Measurements from ENCODE around the gene PTGR3. TPM values are rescaled to one million over a fixed set of nuclear protein-coding genes. Genes with fewer than 3 reads are reported as not detected.
A peak's percentile ranks its signal among the peaks of the same experiment; 100 is the strongest.

PTGR3 gene
- polyA plus RNA-seq, 1 donor: 46.9 TPM

DNA sequence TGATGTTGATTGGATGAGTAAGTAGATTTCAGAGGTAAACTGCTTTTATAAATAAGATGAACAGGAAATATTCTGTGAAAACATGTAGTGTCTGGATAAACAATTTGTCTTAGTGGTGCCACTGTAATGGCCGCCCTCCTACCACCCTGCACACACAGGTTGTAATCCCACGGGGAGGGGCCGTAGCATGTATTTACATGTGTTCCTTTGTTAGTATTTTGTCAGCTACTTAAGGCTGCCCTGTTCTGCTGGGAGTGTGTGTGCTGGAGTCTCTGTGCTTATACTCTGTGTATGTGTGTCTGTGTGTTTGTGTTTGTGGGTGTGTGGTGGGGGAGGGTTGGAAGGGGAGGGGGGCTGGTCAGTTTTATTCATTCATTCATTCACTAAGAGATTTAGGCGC is 6.7 kb upstream of the PTGR3 start:
- Histone ChIP-seq H3K27me3 (ENCODE audit: control insufficient read depth, insufficient read depth, low read length) (no peaks in the 10 kb centered on the region), H3K36me3 (ENCODE audit: control insufficient read depth, insufficient read depth, low read length) (no peaks in the 10 kb centered on the region), H3K9me3 (ENCODE audit: control insufficient read depth, low read depth, low read length) (no peaks in the 10 kb centered on the region), H3K27ac (ENCODE audit: low read length) (peak overlapping the region; percentile 90), H3K4me1 (ENCODE audit: control insufficient read depth, insufficient read depth, low read length) (peaks cover 64% of the 10 kb centered on the region), H3K4me3 (ENCODE audit: low read length) (no peak overlapping the region)
- peak in 1 of 2 donors; percentile 30 for DNase-seq
- WGBS (ENCODE audit: insufficient coverage, low lambda C conversion rate): 100% methylated on average over 2 of the region's 4 CpGs

DNA sequence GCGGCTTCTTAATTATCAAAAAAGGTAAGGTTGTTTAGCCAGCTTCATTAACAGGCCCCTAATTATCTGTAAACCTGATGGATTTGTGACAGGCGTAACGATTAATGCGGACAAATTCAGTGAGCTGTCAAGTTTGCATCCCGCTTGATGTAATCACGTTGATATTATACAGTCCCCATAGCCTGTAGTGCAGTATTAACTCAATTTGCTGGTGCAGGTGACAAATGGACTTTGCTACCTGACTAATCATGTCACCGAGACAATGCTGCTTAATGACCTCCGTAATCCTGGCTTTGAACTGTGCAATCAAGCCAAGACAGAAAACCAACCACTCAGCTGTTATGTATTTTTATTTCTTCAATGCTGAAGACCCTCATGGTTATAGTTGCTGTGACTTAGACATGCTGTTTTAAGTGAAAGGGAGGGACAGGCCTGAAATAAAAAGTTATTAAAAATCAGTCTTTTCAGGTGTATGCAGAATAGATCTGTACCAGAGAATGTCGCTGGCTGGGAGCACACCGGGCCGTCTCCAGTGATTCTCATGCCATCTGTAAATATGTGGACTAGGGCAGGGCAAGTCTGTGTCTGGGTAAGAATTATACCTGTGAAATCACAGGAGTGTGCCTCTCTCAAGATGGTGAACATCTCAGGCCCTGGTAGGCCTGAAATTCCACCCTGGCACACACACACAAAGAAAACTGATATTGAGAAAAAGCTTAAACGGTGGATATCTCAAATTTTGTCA is 6.0 kb upstream of the PTGR3 start:
- Histone ChIP-seq H3K4me3 (ENCODE audit: low read length) (peak overlapping the region; percentile 13), H3K4me1 (ENCODE audit: control insufficient read depth, insufficient read depth, low read length) (peaks cover 57% of the 10 kb centered on the region), H3K36me3 (ENCODE audit: control insufficient read depth, insufficient read depth, low read length) (no peaks in the 10 kb centered on the region), H3K27ac (ENCODE audit: low read length) (peak overlapping the region; percentile 90), H3K9me3 (ENCODE audit: control insufficient read depth, low read depth, low read length) (no peaks in the 10 kb centered on the region), H3K27me3 (ENCODE audit: control insufficient read depth, insufficient read depth, low read length) (no peaks in the 10 kb centered on the region)
- WGBS (ENCODE audit: insufficient coverage, low lambda C conversion rate): no CpG with 5 or more reads among the region's 12 CpGs
- DNase-seq: peak; percentile 91 to 96

- peak overlapping the region; percentile 13 for H3K4me3 ChIP-seq (ENCODE audit: low read length)
- no peaks in the 10 kb centered on the region for H3K27me3 ChIP-seq (ENCODE audit: control insufficient read depth, insufficient read depth, low read length)
- H3K36me3 ChIP-seq (ENCODE audit: control insufficient read depth, insufficient read depth, low read length): no peaks in the 10 kb centered on the region
- peaks cover 53% of the 10 kb centered on the region for H3K4me1 ChIP-seq (ENCODE audit: control insufficient read depth, insufficient read depth, low read length)
- no peaks in the 10 kb centered on the region for H3K9me3 ChIP-seq (ENCODE audit: control insufficient read depth, low read depth, low read length)
- WGBS (ENCODE audit: insufficient coverage, low lambda C conversion rate): 86% methylated on average over 1 of the region's 5 CpGs
- peak overlapping the region; percentile 90 for H3K27ac ChIP-seq (ENCODE audit: low read length)
- no peak for DNase-seq
Measured at GRCh38 chr18:75214332-75214690, 5.4 kb upstream of the PTGR3 start.

- Histone ChIP-seq H3K27ac (ENCODE audit: low read length) (peak overlapping the region; percentile 90), H3K27me3 (ENCODE audit: control insufficient read depth, insufficient read depth, low read length) (no peaks in the 10 kb centered on the region), H3K4me3 (ENCODE audit: low read length) (peak overlapping the region; percentile 13), H3K9me3 (ENCODE audit: control insufficient read depth, low read depth, low read length) (no peaks in the 10 kb centered on the region), H3K4me1 (ENCODE audit: control insufficient read depth, insufficient read depth, low read length) (peaks cover 51% of the 10 kb centered on the region), H3K36me3 (ENCODE audit: control insufficient read depth, insufficient read depth, low read length) (no peaks in the 10 kb centered on the region)
- 67% methylated on average over 1 of the region's 5 CpGs for WGBS (ENCODE audit: insufficient coverage, low lambda C conversion rate)
- peak in 1 of 2 donors; percentile 38 for DNase-seq
Measured at GRCh38 chr18:75213611-75214331, 4.8 kb upstream of the PTGR3 start.

DNA sequence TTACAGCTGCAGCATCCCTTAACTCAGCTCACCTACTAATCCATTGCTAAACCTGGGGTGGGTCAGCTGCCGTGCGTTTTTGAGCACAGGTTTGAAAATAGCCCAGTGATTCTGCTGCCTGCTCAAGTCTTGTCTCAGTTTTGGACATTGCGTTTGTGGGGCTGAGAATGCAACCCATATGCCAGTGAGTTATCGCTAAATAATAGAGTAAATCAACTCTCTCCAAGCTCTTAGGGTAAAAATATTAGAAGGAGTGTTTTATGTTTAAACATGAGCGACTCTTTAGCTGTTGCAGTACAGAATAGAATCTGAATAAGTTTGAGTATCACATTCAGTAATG is 3.8 kb upstream of the PTGR3 start:
- Histone ChIP-seq H3K27me3 (ENCODE audit: control insufficient read depth, insufficient read depth, low read length) (no peaks in the 10 kb centered on the region), H3K9me3 (ENCODE audit: control insufficient read depth, low read depth, low read length) (no peaks in the 10 kb centered on the region), H3K4me1 (ENCODE audit: control insufficient read depth, insufficient read depth, low read length) (peaks cover 42% of the 10 kb centered on the region), H3K4me3 (ENCODE audit: low read length) (peak overlapping the region; percentile 83), H3K27ac (ENCODE audit: low read length) (peak overlapping the region; percentile 91), H3K36me3 (ENCODE audit: control insufficient read depth, insufficient read depth, low read length) (no peaks in the 10 kb centered on the region)
- no peak for DNase-seq
- WGBS (ENCODE audit: insufficient coverage, low lambda C conversion rate): no CpG with 5 or more reads among the region's 5 CpGs

DNA sequence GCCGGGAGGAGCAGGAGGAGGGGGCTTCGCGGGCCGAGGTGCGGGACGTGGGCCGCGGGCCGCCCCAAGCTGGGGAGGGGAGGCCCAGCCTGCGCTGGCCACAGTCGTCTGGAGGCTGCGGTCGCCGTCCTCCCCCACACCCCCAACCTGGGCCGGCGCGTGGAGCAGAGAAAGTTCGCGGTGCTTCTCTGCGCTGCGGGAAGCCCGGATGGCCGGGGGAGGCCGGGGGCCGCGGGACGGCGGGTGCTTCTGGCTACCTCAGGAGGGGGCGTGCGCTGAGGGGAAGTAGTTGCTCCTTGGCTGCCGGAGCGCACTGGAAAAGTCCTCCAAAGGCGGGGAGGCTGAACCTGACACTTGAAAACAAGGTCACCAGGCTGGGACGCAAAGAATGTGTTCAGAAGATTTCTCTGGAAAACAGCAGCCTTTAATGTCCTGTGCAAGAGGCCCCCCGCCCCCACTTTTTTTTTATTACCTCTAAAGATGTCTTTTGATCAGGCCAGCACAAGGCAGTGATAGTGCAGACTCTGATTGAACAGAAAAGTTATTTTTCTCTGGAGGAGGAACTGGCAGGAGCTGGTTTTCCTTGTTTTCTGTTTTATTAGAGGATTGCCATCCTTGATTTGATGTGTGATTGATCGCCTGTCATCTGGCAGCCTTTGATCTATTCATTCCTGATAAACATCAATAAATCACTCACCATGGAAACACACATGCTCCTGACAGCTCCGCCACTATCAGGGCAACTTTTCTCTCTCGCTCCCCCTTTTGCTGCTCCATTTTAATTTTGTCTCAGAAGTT is 3.2 kb upstream of the PTGR3 start:
- DNase-seq: peak in 1 of 2 donors; percentile 66
- H3K27me3 ChIP-seq (ENCODE audit: control insufficient read depth, insufficient read depth, low read length): no peaks in the 10 kb centered on the region
- no peaks in the 10 kb centered on the region for H3K36me3 ChIP-seq (ENCODE audit: control insufficient read depth, insufficient read depth, low read length)
- H3K4me1 ChIP-seq (ENCODE audit: control insufficient read depth, insufficient read depth, low read length): peaks cover 36% of the 10 kb centered on the region
- 20% methylated on average over 1 of the region's 38 CpGs for WGBS (ENCODE audit: insufficient coverage, low lambda C conversion rate)
- H3K27ac ChIP-seq (ENCODE audit: low read length): peak overlapping the region; percentile 91
- no peaks in the 10 kb centered on the region for H3K9me3 ChIP-seq (ENCODE audit: control insufficient read depth, low read depth, low read length)
- peak overlapping the region; percentile 83 for H3K4me3 ChIP-seq (ENCODE audit: low read length)

- no peaks in the 10 kb centered on the region for H3K9me3 ChIP-seq (ENCODE audit: control insufficient read depth, low read depth, low read length)
- no peaks in the 10 kb centered on the region for H3K36me3 ChIP-seq (ENCODE audit: control insufficient read depth, insufficient read depth, low read length)
- peaks cover 34% of the 10 kb centered on the region for H3K4me1 ChIP-seq (ENCODE audit: control insufficient read depth, insufficient read depth, low read length)
- no peak overlapping the region for H3K27ac ChIP-seq (ENCODE audit: low read length)
- WGBS (ENCODE audit: insufficient coverage, low lambda C conversion rate): no CpG with 5 or more reads among the region's 66 CpGs
- no peak for DNase-seq
- peak overlapping the region; percentile 83 for H3K4me3 ChIP-seq (ENCODE audit: low read length)
- no peaks in the 10 kb centered on the region for H3K27me3 ChIP-seq (ENCODE audit: control insufficient read depth, insufficient read depth, low read length)
Measured at GRCh38 chr18:75211626-75211952, 2.6 kb upstream of the PTGR3 start.

DNA sequence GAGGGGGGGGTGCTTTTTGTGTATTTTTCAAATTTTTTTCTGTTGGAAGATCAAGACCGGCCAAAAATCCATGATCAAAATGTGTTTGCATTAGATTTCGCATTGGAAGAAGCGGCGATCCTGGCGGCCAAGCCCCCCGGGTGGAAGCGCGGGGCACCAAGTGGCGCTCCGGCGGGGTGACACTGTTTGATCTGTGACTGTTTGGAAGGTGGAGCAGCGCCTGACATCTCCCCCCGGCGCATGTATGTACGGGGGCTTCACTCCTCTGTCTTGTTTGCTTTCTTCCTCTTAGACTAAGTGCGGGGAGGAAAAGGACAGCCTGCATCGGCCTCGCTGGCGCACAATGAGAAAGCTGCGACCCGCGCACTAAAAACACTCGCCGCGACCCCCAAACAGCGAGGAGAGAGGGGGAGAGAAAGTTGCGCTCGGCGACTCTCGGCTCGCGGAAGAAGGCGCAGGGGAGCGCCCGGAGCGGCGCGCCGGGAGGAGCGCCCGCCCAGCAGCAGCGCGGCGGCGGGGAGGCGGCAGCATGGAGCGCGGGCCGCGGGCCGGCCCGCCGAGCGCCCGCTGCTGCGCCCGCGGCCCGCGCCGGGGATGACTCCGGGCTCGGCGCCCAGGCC is 2.2 kb upstream of the PTGR3 start:
- H3K27ac ChIP-seq (ENCODE audit: low read length): peak overlapping the region; percentile 90

GRCh38 chr18:75210274-75211001 is 1.5 kb upstream of the PTGR3 start, which contains the start of gene TSHZ1:
Gene TSHZ1 (plus strand): TSS chr18:75210797. CDS start chr18:75211877, 1,080 bp downstream.
- Histone ChIP-seq H3K4me3 (ENCODE audit: low read length) (peak within 1 kb of the TSS; percentile 94), H3K27ac (ENCODE audit: low read length) (peak within 1 kb of the TSS; percentile 90), H3K9me3 (ENCODE audit: control insufficient read depth, low read depth, low read length) (no peaks in the 10 kb centered on the region), H3K27me3 (ENCODE audit: control insufficient read depth, insufficient read depth, low read length) (peaks cover 4% of the 10 kb centered on the region), H3K36me3 (ENCODE audit: control insufficient read depth, insufficient read depth, low read length) (no peaks in the 10 kb centered on the region), H3K4me1 (ENCODE audit: control insufficient read depth, insufficient read depth, low read length) (peaks cover 33% of the 10 kb centered on the region)
- DNase-seq: peak; percentile 84 to 93
- WGBS (ENCODE audit: insufficient coverage, low lambda C conversion rate): 0% methylated on average over 2 of the region's 15 CpGs

More for the DNA sequence above, 2.2 kb upstream of the PTGR3 start:
- peaks cover 35% of the 10 kb centered on the region for H3K4me1 ChIP-seq (ENCODE audit: control insufficient read depth, insufficient read depth, low read length)
- peak overlapping the region; percentile 94 for H3K4me3 ChIP-seq (ENCODE audit: low read length)
- WGBS (ENCODE audit: insufficient coverage, low lambda C conversion rate): no CpG with 5 or more reads among the region's 64 CpGs
- H3K27me3 ChIP-seq (ENCODE audit: control insufficient read depth, insufficient read depth, low read length): no peaks in the 10 kb centered on the region
- H3K36me3 ChIP-seq (ENCODE audit: control insufficient read depth, insufficient read depth, low read length): no peaks in the 10 kb centered on the region
- H3K9me3 ChIP-seq (ENCODE audit: control insufficient read depth, low read depth, low read length): no peaks in the 10 kb centered on the region
- peak in 1 of 2 donors; percentile 52 for DNase-seq

Data from large intestine (tissue), 3 donors.